Ovary (tissue), 9 donors: ENCODE results near the gene COL28A1. TPM values are rescaled to one million over a fixed set of nuclear protein-coding genes. Genes with fewer than 3 reads are reported as not detected.

Experiments
- DNase-seq, 5 donors: peaks; one replicate each; pipeline ENCODE4 v3.0.0-alpha.2; 2019 to 2020
- H3K27ac ChIP-seq, 2 donors: fragments of 200-600 bp; one replicate each; pipeline versions ENCODE4 v1.5.1 to v1.8.0; 2019 to 2022
- H3K27me3 ChIP-seq: fragments of 200-600 bp; one replicate; pipeline ENCODE4 v1.8.0; 2022
- H3K36me3 ChIP-seq: fragments of 200-600 bp; sonication (generic); one replicate; pipeline ENCODE4 v1.5.1; 2019
- H3K4me1 ChIP-seq: one replicate; pipeline ENCODE4 v1.8.1; 2013; ENCODE audit warnings: mild to moderate bottlenecking, moderate library complexity; ENCODE audit not compliant: insufficient read depth
- H3K4me3 ChIP-seq: fragments of 200-600 bp; sonication (generic); one replicate; pipeline ENCODE4 v1.5.1; 2017
- H3K9me3 ChIP-seq, 2 donors: fragments of 200-600 bp in 1 of 2; sonication (generic) in 1 of 2; one replicate each; pipeline versions ENCODE4 v1.5.1 to v1.8.1; 2013 to 2019; ENCODE audit warnings: mild to moderate bottlenecking in 1 of 2, moderate library complexity in 1 of 2
- EP300 ChIP-seq: sonication (generic); formaldehyde crosslinking; IDR thresholded peaks from one replicate; pipeline ENCODE4 v1.6.1; 2017; ENCODE audit warnings: antibody characterized with exemption
- POLR2A ChIP-seq: fragments of 450-650 bp; IDR thresholded peaks from one replicate; pipeline ENCODE4 v1.6.1; 2017; ENCODE audit warnings: antibody characterized with exemption, mild to moderate bottlenecking, moderate library complexity
- WGBS, 3 donors: extraction: QIAGEN DNeasy Blood & Tissue Kit in 1 of 3; methylation state at CpG; one replicate each; pipeline versions ENCODE4 v1.1.5 to v1.1.7; 2013 to 2017; 5-methylcytosine and 5-hydroxymethylcytosine counted together
- intact Hi-C, 4 donors: fragments of 100-400 bp; cut with DNase I; formaldehyde crosslinking; loops; one replicate each; pipeline versions ENCODE4 v1.11.0 to v1.15.1; 2022 to 2023
- polyA plus RNA-seq, 2 donors: library from polyadenylated mRNA; stranded (reverse); fragments of 200-250 nt in 1 of 2; fragments of 350-450 nt in 1 of 2; fragmentation: Illumina TruSeq in 1 of 2; extraction: RNeasy Lipid Tissue Mini Kit (QIAGEN cat#74804) in 1 of 2; gene quantifications; one replicate each; pipeline ENCODE4 v1.2.3, GENCODE V29; 2013 to 2014
- total RNA-seq, 7 donors: library from RNA; depleted of rRNA in 2 of 7; stranded (reverse); fragments of >200 nt in 2 of 7; fragmentation: NEBNext Ultra II Directional in 3 of 7; extraction: Animal tissue kit (Norgen Biotek cat#: 25700) in 3 of 7; gene quantifications; one replicate each; pipeline versions ENCODE4 v1.1.0 to v1.2.4, GENCODE V29; 2016 to 2023
- TF ChIP-seq, protein P1 (sequence below), 3 donors: fragments of 450-650 bp in 2 of 3; fragments of 200-600 bp in 1 of 3; IDR thresholded peaks; one replicate each; pipeline versions ENCODE4 v1.5.1 to v1.8.0; 2016 to 2022; ENCODE audit warnings: antibody characterized with exemption in 3 of 3, mild to moderate bottlenecking in 1 of 3
- donor health status: DM: no; HTN: no; CAD: no; lungs with moderate emphysema.
- donor health status: DM: no; HTN: no; CAD: no.
- donor health status: Bipolar disorder and iron deficiency.
- donor health status: DM: yes; HTN: yes; CAD: no.
- donor health status: DM: no; HTN: no; CAD: no.
- donor health status: DM: yes; HTN: yes; CAD: no.

Gene COL28A1
- total and polyA plus RNA-seq, 9 donors = 0.29 to 4.2 (median 1.4) TPM

GRCh38 chr7:7354674-7355073, 181.0 kb downstream of the COL28A1 start:
- intact Hi-C loops = loop anchor here in 1 of 4 donors (5.0 kb wide), 1 partner anchor 108 kb away; no protein-coding TSS in a partner anchor
- no peaks in the 10 kb centered on the region for H3K36me3 ChIP-seq
- 46 to 61% (median 47%) methylated on average over 3 of the region's 3 CpGs for WGBS, 3 donors
- H3K9me3 ChIP-seq = no peaks in the 10 kb centered on the region
- no peak for DNase-seq
- H3K4me1 ChIP-seq = no peaks in the 10 kb centered on the region
- H3K27me3 ChIP-seq = no peaks in the 10 kb centered on the region
- TF ChIP-seq, protein P1, sequence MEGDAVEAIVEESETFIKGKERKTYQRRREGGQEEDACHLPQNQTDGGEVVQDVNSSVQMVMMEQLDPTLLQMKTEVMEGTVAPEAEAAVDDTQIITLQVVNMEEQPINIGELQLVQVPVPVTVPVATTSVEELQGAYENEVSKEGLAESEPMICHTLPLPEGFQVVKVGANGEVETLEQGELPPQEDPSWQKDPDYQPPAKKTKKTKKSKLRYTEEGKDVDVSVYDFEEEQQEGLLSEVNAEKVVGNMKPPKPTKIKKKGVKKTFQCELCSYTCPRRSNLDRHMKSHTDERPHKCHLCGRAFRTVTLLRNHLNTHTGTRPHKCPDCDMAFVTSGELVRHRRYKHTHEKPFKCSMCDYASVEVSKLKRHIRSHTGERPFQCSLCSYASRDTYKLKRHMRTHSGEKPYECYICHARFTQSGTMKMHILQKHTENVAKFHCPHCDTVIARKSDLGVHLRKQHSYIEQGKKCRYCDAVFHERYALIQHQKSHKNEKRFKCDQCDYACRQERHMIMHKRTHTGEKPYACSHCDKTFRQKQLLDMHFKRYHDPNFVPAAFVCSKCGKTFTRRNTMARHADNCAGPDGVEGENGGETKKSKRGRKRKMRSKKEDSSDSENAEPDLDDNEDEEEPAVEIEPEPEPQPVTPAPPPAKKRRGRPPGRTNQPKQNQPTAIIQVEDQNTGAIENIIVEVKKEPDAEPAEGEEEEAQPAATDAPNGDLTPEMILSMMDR (IDR thresholded peaks at IDR 0.05) = no peak
- no peak for TF ChIP-seq EP300
- no peak overlapping the region for H3K4me3 ChIP-seq
- H3K27ac ChIP-seq = no peak overlapping the region

DNA sequence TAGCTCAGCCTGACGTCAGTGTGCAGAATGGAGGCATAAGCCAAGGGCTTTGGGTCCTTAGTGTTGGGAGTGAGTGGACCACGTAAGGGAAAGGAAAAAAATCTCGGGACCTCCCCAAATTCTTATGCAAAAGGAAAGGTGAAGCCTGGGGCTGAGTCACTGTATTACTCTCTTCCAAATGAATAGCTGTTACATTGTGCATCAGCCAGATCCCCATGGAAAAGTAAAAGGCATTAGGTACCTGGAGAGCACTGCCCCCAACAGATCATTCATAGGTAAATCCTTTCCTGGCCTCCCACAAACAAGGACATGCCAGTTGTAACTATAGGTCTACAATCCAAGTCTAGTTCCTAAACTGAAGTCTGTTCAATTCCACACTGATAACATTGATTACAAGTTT, 182.8 kb downstream of the COL28A1 start:
- TF ChIP-seq POLR2A (no peak), EP300 (no peak)
- TF ChIP-seq, protein P1 (IDR thresholded peaks at IDR 0.05) = no peak

DNA sequence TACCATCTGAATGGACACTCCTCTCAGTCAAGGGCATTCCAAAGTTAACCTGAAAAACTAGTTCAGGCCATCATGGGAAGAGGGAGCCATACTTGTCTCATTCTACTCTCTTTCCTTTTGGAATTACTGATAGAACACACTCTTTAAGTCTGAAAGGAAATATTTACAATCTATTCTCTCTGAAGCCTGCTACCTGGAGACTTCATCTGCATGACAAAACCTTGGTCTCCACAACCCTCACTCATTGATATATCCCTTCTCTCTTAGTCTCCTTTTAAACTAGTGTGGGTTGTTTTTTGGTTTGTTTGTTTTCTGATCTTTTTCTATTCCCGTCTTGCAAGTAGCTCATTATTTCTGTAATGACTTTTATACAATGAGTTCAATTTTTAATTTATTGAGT, 183.8 kb downstream of the COL28A1 start:
- Histone ChIP-seq H3K36me3 (no peaks in the 10 kb centered on the region), H3K27ac (no peak overlapping the region), H3K9me3 (no peaks in the 10 kb centered on the region), H3K4me1 (no peaks in the 10 kb centered on the region), H3K27me3 (no peaks in the 10 kb centered on the region), H3K4me3 (no peak overlapping the region)
- intact Hi-C loops = no loop called here
- TF ChIP-seq, protein P1 (IDR thresholded peaks at IDR 0.05) = no peak
- TF ChIP-seq EP300 = no peak
- no peak for TF ChIP-seq POLR2A
- no peak for DNase-seq
- WGBS, 3 donors = 0% methylated on average over 1 of the region's 1 CpG

More for the DNA sequence above, 182.8 kb downstream of the COL28A1 start:
- Histone ChIP-seq H3K9me3 (no peaks in the 10 kb centered on the region), H3K36me3 (no peaks in the 10 kb centered on the region), H3K27ac (no peak overlapping the region), H3K4me1 (no peaks in the 10 kb centered on the region), H3K27me3 (no peaks in the 10 kb centered on the region), H3K4me3 (no peak overlapping the region)
- WGBS, 3 donors = 51 to 69% (median 61%) methylated on average over 3 of the region's 3 CpGs
- no peak for DNase-seq
- intact Hi-C loops = no loop called here

DNA sequence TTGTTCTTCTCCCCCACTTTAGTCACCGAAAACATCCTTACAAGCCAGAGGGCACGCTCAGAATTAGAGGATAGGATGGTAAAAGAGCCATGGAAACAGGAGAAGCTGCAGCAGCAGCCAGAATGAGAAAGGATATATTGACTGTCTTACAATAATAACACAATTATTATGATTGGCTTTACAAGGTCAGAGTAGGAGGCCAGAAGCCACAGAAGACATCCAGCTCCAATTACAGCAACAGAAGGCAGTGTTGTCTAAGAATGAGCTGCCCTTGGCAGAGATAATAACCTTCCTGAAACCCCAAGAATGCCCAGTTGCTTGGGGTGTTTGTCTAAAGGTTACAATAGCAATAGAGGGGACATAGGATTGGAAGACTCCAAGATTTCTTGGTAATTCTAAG, 184.5 kb downstream of the COL28A1 start:
- intact Hi-C loops = no loop called here
- 35 to 38% (median 36%) methylated on average over 2 of the region's 2 CpGs for WGBS, 3 donors
- no peak for DNase-seq

More for the DNA sequence above, 184.5 kb downstream of the COL28A1 start:
- TF ChIP-seq, protein P1 (IDR thresholded peaks at IDR 0.05) = no peak
- no peak for TF ChIP-seq POLR2A
- no peak for TF ChIP-seq EP300
- H3K27ac ChIP-seq = no peak overlapping the region
- H3K9me3 ChIP-seq = no peaks in the 10 kb centered on the region
- H3K36me3 ChIP-seq = no peaks in the 10 kb centered on the region
- H3K27me3 ChIP-seq = no peaks in the 10 kb centered on the region
- H3K4me3 ChIP-seq = no peak overlapping the region
- H3K4me1 ChIP-seq = no peaks in the 10 kb centered on the region
